Subcutaneous adipose tissue (tissue), 4 donors: ENCODE measurements around the gene PLA2G12A. TPM values are rescaled to one million over a fixed set of nuclear protein-coding genes. Genes with fewer than 3 reads are reported as not detected.

Experiments
- total RNA-seq, 4 donors: library from RNA; depleted of rRNA; stranded (reverse); fragments of >200 nt; gene quantifications; one replicate each; pipeline ENCODE4 v1.1.0, GENCODE V29; 2016
- TF ChIP-seq, protein P1 (sequence below): fragments of 450-650 bp; IDR thresholded peaks from one replicate; pipeline ENCODE4 v1.5.1; 2016; ENCODE audit warnings: low read depth, mild to moderate bottlenecking, control low read depth, antibody characterized with exemption, moderate library complexity

Gene PLA2G12A
- total RNA-seq, 4 donors from 2014 or later: 19.0 to 48.9 (median 24.6) TPM

DNA sequence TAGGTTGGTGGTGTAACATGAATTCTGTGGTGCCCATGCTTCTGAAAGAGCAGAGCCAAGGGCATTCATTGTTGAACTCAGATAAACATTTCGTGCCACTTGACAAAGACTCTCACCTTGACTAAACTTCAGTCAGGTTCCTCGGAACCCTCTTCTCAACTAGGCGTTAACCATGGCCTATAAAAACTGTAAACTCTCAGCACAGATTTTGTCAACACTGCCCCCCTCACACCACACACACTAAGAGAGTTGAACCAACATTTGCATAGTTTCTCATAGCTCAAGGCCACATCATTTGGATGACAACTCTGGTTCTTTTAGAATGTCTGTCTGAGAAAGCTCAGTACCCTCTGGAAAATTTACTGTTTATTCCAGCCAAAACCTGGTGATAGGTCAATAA lies 54.7 kb downstream of the PLA2G12A start:
- TF ChIP-seq, protein P1, sequence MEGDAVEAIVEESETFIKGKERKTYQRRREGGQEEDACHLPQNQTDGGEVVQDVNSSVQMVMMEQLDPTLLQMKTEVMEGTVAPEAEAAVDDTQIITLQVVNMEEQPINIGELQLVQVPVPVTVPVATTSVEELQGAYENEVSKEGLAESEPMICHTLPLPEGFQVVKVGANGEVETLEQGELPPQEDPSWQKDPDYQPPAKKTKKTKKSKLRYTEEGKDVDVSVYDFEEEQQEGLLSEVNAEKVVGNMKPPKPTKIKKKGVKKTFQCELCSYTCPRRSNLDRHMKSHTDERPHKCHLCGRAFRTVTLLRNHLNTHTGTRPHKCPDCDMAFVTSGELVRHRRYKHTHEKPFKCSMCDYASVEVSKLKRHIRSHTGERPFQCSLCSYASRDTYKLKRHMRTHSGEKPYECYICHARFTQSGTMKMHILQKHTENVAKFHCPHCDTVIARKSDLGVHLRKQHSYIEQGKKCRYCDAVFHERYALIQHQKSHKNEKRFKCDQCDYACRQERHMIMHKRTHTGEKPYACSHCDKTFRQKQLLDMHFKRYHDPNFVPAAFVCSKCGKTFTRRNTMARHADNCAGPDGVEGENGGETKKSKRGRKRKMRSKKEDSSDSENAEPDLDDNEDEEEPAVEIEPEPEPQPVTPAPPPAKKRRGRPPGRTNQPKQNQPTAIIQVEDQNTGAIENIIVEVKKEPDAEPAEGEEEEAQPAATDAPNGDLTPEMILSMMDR: no peak

DNA sequence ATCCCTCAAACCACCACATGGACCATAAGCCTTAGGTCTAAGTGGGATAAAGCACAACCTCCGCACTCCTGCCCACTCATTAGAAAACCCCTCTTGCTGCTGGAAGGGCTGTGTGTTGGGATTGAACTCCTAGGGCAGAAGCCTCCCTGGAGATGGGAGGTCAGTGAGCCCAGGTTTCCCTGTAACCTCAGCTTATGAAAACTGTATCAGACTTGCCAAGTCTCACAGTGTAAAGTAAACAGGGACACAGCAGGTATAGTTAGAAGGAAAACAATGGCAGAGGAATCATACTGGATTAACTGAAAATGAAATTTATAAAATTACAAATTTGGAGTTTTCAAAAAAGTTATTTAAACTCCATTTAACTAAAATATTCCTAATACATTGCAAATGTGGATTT lies 56.6 kb downstream of the PLA2G12A start:
- TF ChIP-seq, protein P1: no peak

DNA sequence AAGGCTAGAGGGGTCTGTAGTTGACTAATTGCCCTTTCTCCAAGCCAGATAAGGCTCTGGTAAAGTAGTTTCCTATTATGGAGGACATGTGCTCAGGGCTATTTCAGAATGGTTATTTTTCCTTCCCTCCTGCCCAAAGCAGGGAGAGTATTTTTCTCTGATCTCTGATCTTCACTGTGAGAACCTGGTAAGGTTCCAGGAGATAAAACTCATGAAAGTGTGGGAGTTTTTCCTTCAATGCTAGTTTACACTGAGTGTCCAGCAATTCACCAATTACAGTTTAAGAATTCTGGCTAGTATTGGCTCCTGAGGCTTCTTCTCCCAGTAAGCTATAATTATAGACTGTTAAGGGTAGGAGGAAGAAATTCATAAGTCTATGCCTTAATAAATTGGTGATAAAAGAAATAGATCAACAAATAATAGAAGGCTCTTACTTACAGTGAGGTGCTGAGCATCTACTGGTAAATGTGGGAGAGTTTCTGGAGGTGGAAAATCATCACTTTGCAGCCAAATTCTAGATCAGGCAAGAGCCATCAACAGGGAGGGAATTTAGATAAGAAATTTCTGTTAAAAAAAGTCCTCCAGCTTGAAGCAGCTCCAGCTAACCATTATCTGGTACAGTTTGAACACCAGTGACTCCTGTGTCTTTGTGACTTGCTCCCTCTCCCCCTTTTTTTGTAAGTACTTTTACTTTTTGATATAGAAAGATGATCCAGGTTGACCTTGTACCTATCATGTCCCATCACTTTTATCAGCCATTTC lies 57.5 kb downstream of the PLA2G12A start:
- TF ChIP-seq, protein P1: no peak

DNA sequence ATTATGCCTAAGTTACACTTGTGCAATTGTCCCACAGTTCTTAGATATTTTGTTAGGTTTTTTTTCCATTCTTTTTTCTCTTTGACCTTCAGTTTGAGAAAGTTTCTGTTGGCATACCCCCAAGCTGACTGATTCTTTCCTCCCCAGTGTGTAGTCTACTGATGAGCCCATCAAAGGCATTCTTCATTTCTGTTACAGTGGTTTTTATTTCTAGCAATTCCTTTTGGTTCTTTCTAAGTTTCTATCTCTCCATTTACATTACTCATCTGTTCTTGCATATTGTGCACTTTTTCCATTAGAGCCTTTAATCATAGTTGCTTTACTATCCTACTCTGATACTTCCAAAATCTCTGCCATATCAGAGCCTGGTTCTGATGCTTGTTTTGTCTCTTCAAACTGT lies 58.5 kb downstream of the PLA2G12A start:
- TF ChIP-seq, protein P1: no peak

DNA sequence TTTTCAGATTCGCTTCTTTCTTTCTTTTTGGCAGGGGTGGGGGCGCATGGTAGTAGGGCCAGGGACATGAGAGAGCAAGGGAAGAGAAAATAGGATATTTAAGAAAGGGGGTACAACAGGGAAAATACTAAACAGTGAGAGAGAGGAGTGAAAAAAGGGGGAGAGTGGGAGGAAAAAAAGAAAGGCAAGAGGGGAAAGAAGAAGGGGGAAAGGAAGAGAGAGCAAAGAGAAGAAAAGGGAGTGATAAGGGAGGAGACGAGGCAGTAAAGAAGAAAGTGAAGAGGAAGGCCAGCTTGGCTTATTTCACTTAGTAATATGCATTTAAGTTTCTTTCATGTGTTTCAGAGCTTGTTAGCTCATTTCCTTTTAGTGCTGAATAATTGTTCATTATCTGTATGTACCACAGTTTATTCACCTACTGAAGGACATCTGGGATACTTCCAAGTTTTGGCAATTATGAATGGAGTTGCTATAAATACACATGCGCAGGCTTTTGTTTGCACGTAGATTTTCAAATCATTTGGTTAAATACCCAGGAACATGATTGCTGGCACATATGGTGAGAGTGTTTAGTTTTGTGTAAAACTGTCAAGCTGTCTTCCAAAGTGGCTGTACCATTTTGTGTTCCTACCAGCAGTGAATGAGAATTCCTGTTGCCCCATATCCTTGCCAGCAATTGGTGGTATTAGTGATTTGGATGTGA lies 63.9 kb downstream of the PLA2G12A start:
- TF ChIP-seq, protein P1: no peak

DNA sequence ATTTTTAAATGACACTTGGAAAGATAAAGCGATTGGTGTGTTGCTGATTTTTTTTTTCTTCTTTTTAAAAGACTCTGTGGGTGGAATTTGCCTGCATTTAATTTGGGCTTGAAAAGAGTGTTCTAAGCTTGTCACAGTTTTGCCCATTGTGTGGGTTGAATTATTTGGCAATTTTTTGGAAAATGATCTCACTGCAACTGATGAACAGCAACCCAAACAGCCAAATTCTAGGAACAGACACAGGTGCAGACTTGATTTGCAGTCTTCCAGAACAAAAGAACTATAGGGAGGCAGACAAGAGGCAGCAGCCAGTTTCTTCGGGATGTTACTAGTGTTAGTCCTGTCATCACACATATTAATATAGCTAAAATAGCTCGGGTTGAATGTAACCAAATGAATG lies 67.1 kb downstream of the PLA2G12A start:
- TF ChIP-seq, protein P1: no peak

DNA sequence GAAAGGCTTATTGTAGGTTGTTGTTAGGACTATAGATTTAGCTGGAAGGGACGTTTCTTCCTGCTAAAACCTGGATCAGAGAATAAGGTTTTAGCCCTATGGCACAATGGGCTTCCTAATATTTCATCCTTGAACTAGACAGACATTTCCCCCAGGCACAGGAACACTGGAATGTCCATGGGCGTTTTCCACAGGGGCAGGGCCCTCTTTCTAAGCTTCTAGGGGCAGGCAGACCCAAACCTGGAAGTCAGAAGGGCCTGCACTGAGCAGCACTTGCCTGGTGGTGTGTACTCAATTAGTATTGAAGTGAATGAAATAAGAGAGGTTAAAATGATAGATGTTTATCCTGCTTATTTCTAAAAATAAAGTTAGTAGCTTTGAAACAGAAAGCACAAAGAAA lies 67.8 kb downstream of the PLA2G12A start:
- TF ChIP-seq, protein P1: no peak
